GM12878 (cell line): Measurements from ENCODE around the gene COQ7. TPM values are rescaled to one million over a fixed set of nuclear protein-coding genes. Genes with fewer than 3 reads are reported as not detected.

Experiments
- ATAC-seq: fragments of 200-7000 bp; cut with Tn5 transposase; 3 replicates; pipeline ENCODE4 v1.9.1; 2020; ENCODE audit warnings: mild to moderate bottlenecking, moderate library complexity
- BruUV-seq: library from RNA; stranded (reverse); fragments of 400-500 nt; replicated peaks from 2 replicates; lab custom pipeline; 2021; lab: Mats Ljungman, UMichigan
- CTCF ChIA-PET: fragments of 300-600 bp; sonication (Branson Sonifier 250); formaldehyde crosslinking; extraction: SDS; loops from one replicate; lab custom pipeline; 2021; ENCODE audit warnings: inconsistent platforms; lab: Yijun Ruan, JAX
- POLR2A ChIA-PET: fragments of 350-600 bp; formaldehyde crosslinking; extraction: SDS; loops from one replicate; lab custom pipeline; 2021; ENCODE audit warnings: inconsistent platforms; lab: Charles Lee
- RAD21 ChIA-PET: fragments of 300-600 bp; sonication (Branson Sonifier 250); formaldehyde crosslinking; loops from one replicate; lab custom pipeline; 2023; ENCODE audit warnings: antibody characterized with exemption; ENCODE audit not compliant: unreplicated experiment; lab: Charles Lee
- SMC1A ChIA-PET: fragments of 300-600 bp; sonication (Branson Sonifier 250); formaldehyde crosslinking; loops from one replicate; lab custom pipeline; 2023; ENCODE audit not compliant: unreplicated experiment, uncharacterized antibody; lab: Charles Lee
- DNase-seq: peaks from one replicate; pipeline ENCODE4 v3.0.0-alpha.2; 2011; ENCODE audit warnings: low read depth, low spot score
- FAIRE-seq: peaks from 3 replicates; lab custom pipeline; 2011; peaks lifted over from hg19 to GRCh38; lab: Jason Lieb, UNC
- H2AFZ ChIP-seq: 2 replicates; pipeline ENCODE4 v1.6.0; 2011; ENCODE audit warnings: low read depth, low read length, control low read depth; ENCODE audit not compliant: control insufficient read depth
- H3K27ac ChIP-seq: 2 replicates; pipeline ENCODE4 v1.5.1; 2011; ENCODE audit warnings: control low read depth; ENCODE audit not compliant: control insufficient read depth, insufficient read depth
- H3K27me3 ChIP-seq, 2 experiments: replicated peaks in 1 of 2; 2 replicates each; pipeline versions ENCODE4 v1.6.0 to v1.6.1; 2011; ENCODE audit warnings: low read length in 1 of 2; ENCODE audit not compliant: control insufficient read depth in 2 of 2, insufficient read depth in 2 of 2
- H3K36me3 ChIP-seq, 2 experiments: 2 replicates each; pipeline ENCODE4 v1.5.1; 2011; ENCODE audit warnings: low read length in 1 of 2; ENCODE audit not compliant: control insufficient read depth in 2 of 2, insufficient read depth in 2 of 2
- H3K4me1 ChIP-seq: 2 replicates; pipeline ENCODE4 v1.6.1; 2011; ENCODE audit warnings: mild to moderate bottlenecking, low read length, moderate library complexity, mixed read lengths; ENCODE audit not compliant: control insufficient read depth, insufficient read depth
- H3K4me2 ChIP-seq: 2 replicates; pipeline ENCODE4 v1.6.0; 2011; ENCODE audit warnings: control low read depth; ENCODE audit not compliant: control insufficient read depth, insufficient read depth
- H3K4me3 ChIP-seq: fragments of 200-600 bp; sonication (generic); 2 replicates; pipeline ENCODE4 v1.5.1; 2016
- H3K79me2 ChIP-seq: 2 replicates; pipeline ENCODE4 v1.6.0; 2011; ENCODE audit warnings: low read length; ENCODE audit not compliant: control insufficient read depth, insufficient read depth
- H3K9ac ChIP-seq: 2 replicates; pipeline ENCODE4 v1.8.0; 2011; ENCODE audit warnings: low read length, control low read depth, mixed read lengths; ENCODE audit not compliant: control insufficient read depth, insufficient read depth
- H3K9me3 ChIP-seq: replicated peaks from 3 replicates; pipeline ENCODE4 v1.5.1; 2011; ENCODE audit warnings: mild to moderate bottlenecking, low read length; ENCODE audit not compliant: control insufficient read depth, insufficient read depth
- H4K20me1 ChIP-seq: 2 replicates; pipeline ENCODE4 v1.6.0; 2011; ENCODE audit not compliant: control insufficient read depth, insufficient read depth
- CHD2 ChIP-seq: IDR thresholded peaks from 2 replicates; pipeline ENCODE4 v1.6.1; 2011; ENCODE audit warnings: low read depth, low read length, improper control_type of control experiment, borderline replicate concordance
- EED ChIP-seq: sonication (generic); IDR thresholded peaks from 2 replicates; pipeline ENCODE4 v1.6.1; 2016; ENCODE audit warnings: antibody characterized with exemption, low read depth
- ESRRA ChIP-seq: IDR thresholded peaks from 2 replicates; pipeline ENCODE4 v1.6.1; 2012; ENCODE audit warnings: mild to moderate bottlenecking, low read length, improper control_type of control experiment
- HCFC1 ChIP-seq: fragments of 150-350 bp; IDR thresholded peaks from 2 replicates; pipeline ENCODE4 v1.6.1; 2014; ENCODE audit warnings: low read length
- HDAC6 ChIP-seq: fragments of 200-600 bp; sonication (generic); IDR thresholded peaks from one replicate; pipeline ENCODE4 v1.8.0; 2017; ENCODE audit warnings: antibody characterized with exemption; ENCODE audit not compliant: unreplicated experiment
- IKZF1 ChIP-seq: fragments of 450-650 bp; conservative IDR thresholded peaks from 2 replicates; pipeline ENCODE4 v1.6.1; 2017; ENCODE audit warnings: antibody characterized with exemption, mild to moderate bottlenecking
- IKZF2 ChIP-seq, 2 experiments: fragments of 450-650 bp; IDR thresholded peaks; 2 replicates each; pipeline ENCODE4 v1.6.1; 2017; ENCODE audit warnings: mild to moderate bottlenecking in 2 of 2, moderate library complexity in 2 of 2
- LARP7 ChIP-seq: fragments of 450-650 bp; IDR thresholded peaks from 2 replicates; pipeline ENCODE4 v1.6.1; 2017; ENCODE audit warnings: mild to moderate bottlenecking
- MXI1 ChIP-seq: fragments of 150-350 bp; IDR thresholded peaks from 2 replicates; pipeline ENCODE4 v1.6.1; 2011; ENCODE audit warnings: low read depth, mild to moderate bottlenecking, inconsistent platforms, low read length, improper control_type of control experiment
- MYC ChIP-seq: IDR thresholded peaks from 2 replicates; pipeline ENCODE4 v1.6.1; 2011; ENCODE audit warnings: mild to moderate bottlenecking, low read length, moderate library complexity, inconsistent platforms; ENCODE audit not compliant: insufficient read depth, insufficient replicate concordance, insufficient read length, severe bottlenecking
- NRF1 ChIP-seq: conservative IDR thresholded peaks from 2 replicates; pipeline ENCODE4 v1.6.1; 2011; ENCODE audit warnings: mild to moderate bottlenecking, low read depth, low read length, improper control_type of control experiment
- POLR2A ChIP-seq: IDR thresholded peaks from 2 replicates; pipeline ENCODE4 v1.6.1; 2011; ENCODE audit warnings: low read depth, mild to moderate bottlenecking, low read length
- RELA ChIP-seq: fragments of 450-650 bp; IDR thresholded peaks from 2 replicates; pipeline ENCODE4 v1.8.0; 2014; ENCODE audit warnings: borderline replicate concordance; ENCODE audit not compliant: partially characterized antibody
- RUNX3 ChIP-seq: IDR thresholded peaks from 2 replicates; pipeline ENCODE4 v1.6.1; 2012; ENCODE audit warnings: low read length, inconsistent platforms
- SMARCA5 ChIP-seq: fragments of 450-650 bp; IDR thresholded peaks from 2 replicates; pipeline ENCODE4 v1.6.1; 2017; ENCODE audit warnings: mild to moderate bottlenecking
- TAF1 ChIP-seq: IDR thresholded peaks from 2 replicates; pipeline ENCODE4 v1.6.1; 2011; ENCODE audit warnings: mild to moderate bottlenecking, low read depth, low read length, borderline replicate concordance
- TBL1XR1 ChIP-seq: IDR thresholded peaks from 2 replicates; pipeline ENCODE4 v1.6.1; 2012; ENCODE audit warnings: low read depth, low read length, improper control_type of control experiment
- YY1 ChIP-seq: IDR thresholded peaks from 2 replicates; pipeline ENCODE4 v1.6.1; 2011; ENCODE audit warnings: low read depth, mild to moderate bottlenecking, low read length
- ZNF217 ChIP-seq: fragments of 450-650 bp; IDR thresholded peaks from 2 replicates; pipeline ENCODE4 v1.6.1; 2017; ENCODE audit warnings: antibody characterized with exemption, mild to moderate bottlenecking
- ZSCAN29 ChIP-seq: fragments of 450-650 bp; IDR thresholded peaks from 2 replicates; pipeline ENCODE4 v1.6.1; 2017; ENCODE audit warnings: mild to moderate bottlenecking, moderate library complexity
- WGBS: methylation state at CpG from one replicate; pipeline ENCODE4 v1.1.6; 2016; ENCODE audit warnings: low lambda C conversion rate; ENCODE audit not compliant: insufficient replicate concordance, insufficient coverage; ENCODE audit errors: missing lambda C conversion rate; 5-methylcytosine and 5-hydroxymethylcytosine counted together
- in situ Hi-C: fragments of 300-500 bp; cut with MboI; formaldehyde crosslinking; loops from 9 replicates; pipeline ENCODE4 v1.14.3; 2018; ENCODE audit warnings: mixed read lengths
- intact Hi-C: fragments of 100-400 bp; cut with micrococcal nuclease; formaldehyde crosslinking; loops from one replicate; pipeline ENCODE4 v1.14.2; 2022; ENCODE audit not compliant: unreplicated experiment
- polyA plus RNA-seq, 11 experiments: library from polyadenylated mRNA; depleted of rRNA in 4 of 11; unstranded in 6 of 11; stranded (reverse) in 5 of 11; fragments of >200 nt; fragmentation: Nextera tagmentation in 4 of 11; fragmentation: Illumina TruSeq in 1 of 11; extraction: Ambion mirVana in 4 of 11; extraction: Trizol in 1 of 11; gene quantifications; 1 replicate in 1 of 11; 2 replicates in 10 of 11; pipeline versions ENCODE4 v1.2.1 to v1.2.3, GENCODE V29; 2011 to 2016; ENCODE audit warnings: inconsistent platforms in 2 of 11, missing spikeins in 2 of 11, low read depth in 1 of 11
- total RNA-seq, 4 experiments: library from RNA; depleted of rRNA in 3 of 4; stranded (reverse); fragments of >200 nt in 3 of 4; fragmentation: Illumina TruSeq in 1 of 4; extraction: Trizol in 1 of 4; gene quantifications; 2 replicates each; pipeline versions ENCODE4 v1.2.1 to v1.2.3, GENCODE V29; 2013 to 2021
- TF ChIP-seq, protein P1 (sequence below): IDR thresholded peaks from 2 replicates; pipeline ENCODE4 v1.6.1; 2011; ENCODE audit warnings: low read depth, mild to moderate bottlenecking, low read length, moderate library complexity, borderline replicate concordance; ENCODE audit errors: extremely low read depth
- TF ChIP-seq, protein P2 (sequence below): fragments of 450-650 bp; IDR thresholded peaks from 2 replicates; pipeline ENCODE4 v1.6.1; 2017; ENCODE audit warnings: antibody characterized with exemption, mild to moderate bottlenecking, moderate library complexity

Gene COQ7
- total and polyA plus RNA-seq, 10 of the 15 experiments (the other 5 are each of a cell fraction or from before 2014, with no cell fraction given), result 3.2 to 21.9 (median 13.0) TPM

DNA sequence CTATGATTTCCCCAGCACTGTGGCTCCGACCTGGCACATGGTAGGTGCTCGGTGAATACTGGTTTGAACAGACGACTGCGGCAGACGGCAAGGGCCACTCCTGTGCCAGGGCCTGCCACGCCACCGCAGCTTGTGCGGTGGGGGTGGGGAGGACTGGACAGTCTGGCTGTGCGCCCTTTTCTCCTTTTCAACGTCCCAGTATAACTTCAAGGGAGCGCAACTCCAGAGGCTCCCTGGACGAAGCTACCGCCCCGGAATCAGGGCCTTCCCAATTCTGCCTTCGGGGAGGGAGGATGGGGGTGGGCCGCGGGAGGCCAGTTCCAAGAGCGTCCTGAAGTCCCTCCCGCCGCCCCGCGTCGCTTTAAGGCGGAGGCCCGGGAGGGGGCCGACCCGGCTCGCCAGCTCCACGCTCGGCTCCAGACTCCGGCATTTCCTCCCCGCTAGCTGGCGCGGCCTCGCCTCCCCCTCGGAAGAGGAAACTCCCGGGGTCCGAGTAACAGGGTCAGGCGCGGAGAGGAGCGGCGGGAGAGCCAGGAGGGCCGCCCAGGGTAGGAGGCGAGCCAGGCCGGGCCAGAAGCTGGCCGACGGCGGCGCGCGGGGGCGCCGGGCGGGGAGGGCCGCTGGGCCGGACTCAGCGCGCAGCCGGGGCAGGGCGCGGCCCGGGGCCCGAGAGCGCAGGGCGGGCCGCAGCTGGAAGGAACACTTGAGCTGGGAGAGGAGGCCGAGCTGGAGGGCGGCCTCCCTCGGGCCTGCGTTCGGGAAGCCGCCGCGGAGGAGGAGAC lies 46.4 kb downstream of the COQ7 start, which contains the start of gene ITPRIPL2:
Gene ITPRIPL2 (plus strand): TSS at position 388 of the 782 bp plus-strand sequence. CDS start 498 bp downstream, outside the sequence.
- peak within 1 kb of the TSS; percentile 92 for H3K4me2 ChIP-seq
- no peaks in the 10 kb centered on the region; a peak in 1 of 4 replicates for H3K36me3 ChIP-seq
- no peaks in the 10 kb centered on the region for H4K20me1 ChIP-seq
- H3K9me3 ChIP-seq, result no peaks in the 10 kb centered on the region
- SMC1A ChIA-PET, result interaction anchor here (0.8 to 3.8 kb wide), 2 partner anchors 13 to 19 kb away, joined by 3 to 13 read pairs; no protein-coding TSS in a partner anchor
- ATAC-seq (peak; percentile 64), FAIRE-seq (no peak), DNase-seq (no peak)
- H3K9ac ChIP-seq, result peak within 1 kb of the TSS; percentile 76
- peak within 1 kb of the TSS; percentile 61 for H3K27ac ChIP-seq
- peak within 1 kb of the TSS; percentile 77 for H3K4me3 ChIP-seq
- no TSS peak for BruUV-seq
- POLR2A ChIA-PET, result interaction anchor here (0.6 kb wide), 1 partner anchor 11 kb away, joined by 4 read pairs; no protein-coding TSS in a partner anchor
- WGBS, result 9% methylated on average over 63 of the region's 74 CpGs
- H3K4me1 ChIP-seq, result peaks cover 31% of the 10 kb centered on the region
- no peaks in the 10 kb centered on the region for H3K27me3 ChIP-seq
- intact Hi-C loops, result loop anchor here (2.0 kb wide), 1 partner anchor 17 kb away; no protein-coding TSS in a partner anchor
- H3K79me2 ChIP-seq, result peaks cover 3% of the 10 kb centered on the region; the same call in 1 of the 2 replicates
- RAD21 ChIA-PET, result no interaction called here
- CTCF ChIA-PET, result interaction anchor here (0.7 kb wide), 1 partner anchor 19 kb away, joined by 3 read pairs; no protein-coding TSS in a partner anchor
- in situ Hi-C loops, result no loop called here
- H2AFZ ChIP-seq, result peak within 1 kb of the TSS; percentile 80
- TF ChIP-seq MXI1 (peak; percentile 18; the same call in 1 of the 2 replicates), TAF1 (0 out of 2 replicates have a peak, but pooled peaks have one; percentile 27), NRF1 (no peak), RELA (no peak), TBL1XR1 (no peak), HCFC1 (no peak), EED (0 out of 2 replicates have a peak, but pooled peaks have one; percentile 25), ZSCAN29 (0 out of 2 replicates have a peak, but pooled peaks have one; percentile 19), MYC (no peak), IKZF1 (peak; percentile 71), IKZF2 (IDR thresholded peaks at IDR 0.05) (no peak; a peak in 2 of 4 replicates), YY1 (0 out of 2 replicates have a peak, but pooled peaks have one; percentile 16), ESRRA (no peak), SMARCA5 (peak; percentile 68; the same call in 1 of the 2 replicates), POLR2A (peak; percentile 72), ZNF217 (0 out of 2 replicates have a peak, but pooled peaks have one; percentile 40), RUNX3 (0 out of 2 replicates have a peak, but pooled peaks have one; percentile 24), CHD2 (peak; percentile 13; the same call in 1 of the 2 replicates), HDAC6 (peak; percentile 35), LARP7 (peak; percentile 84)
- TF ChIP-seq, protein P1, sequence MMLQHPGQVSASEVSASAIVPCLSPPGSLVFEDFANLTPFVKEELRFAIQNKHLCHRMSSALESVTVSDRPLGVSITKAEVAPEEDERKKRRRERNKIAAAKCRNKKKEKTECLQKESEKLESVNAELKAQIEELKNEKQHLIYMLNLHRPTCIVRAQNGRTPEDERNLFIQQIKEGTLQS, result no peak
- TF ChIP-seq, protein P2, sequence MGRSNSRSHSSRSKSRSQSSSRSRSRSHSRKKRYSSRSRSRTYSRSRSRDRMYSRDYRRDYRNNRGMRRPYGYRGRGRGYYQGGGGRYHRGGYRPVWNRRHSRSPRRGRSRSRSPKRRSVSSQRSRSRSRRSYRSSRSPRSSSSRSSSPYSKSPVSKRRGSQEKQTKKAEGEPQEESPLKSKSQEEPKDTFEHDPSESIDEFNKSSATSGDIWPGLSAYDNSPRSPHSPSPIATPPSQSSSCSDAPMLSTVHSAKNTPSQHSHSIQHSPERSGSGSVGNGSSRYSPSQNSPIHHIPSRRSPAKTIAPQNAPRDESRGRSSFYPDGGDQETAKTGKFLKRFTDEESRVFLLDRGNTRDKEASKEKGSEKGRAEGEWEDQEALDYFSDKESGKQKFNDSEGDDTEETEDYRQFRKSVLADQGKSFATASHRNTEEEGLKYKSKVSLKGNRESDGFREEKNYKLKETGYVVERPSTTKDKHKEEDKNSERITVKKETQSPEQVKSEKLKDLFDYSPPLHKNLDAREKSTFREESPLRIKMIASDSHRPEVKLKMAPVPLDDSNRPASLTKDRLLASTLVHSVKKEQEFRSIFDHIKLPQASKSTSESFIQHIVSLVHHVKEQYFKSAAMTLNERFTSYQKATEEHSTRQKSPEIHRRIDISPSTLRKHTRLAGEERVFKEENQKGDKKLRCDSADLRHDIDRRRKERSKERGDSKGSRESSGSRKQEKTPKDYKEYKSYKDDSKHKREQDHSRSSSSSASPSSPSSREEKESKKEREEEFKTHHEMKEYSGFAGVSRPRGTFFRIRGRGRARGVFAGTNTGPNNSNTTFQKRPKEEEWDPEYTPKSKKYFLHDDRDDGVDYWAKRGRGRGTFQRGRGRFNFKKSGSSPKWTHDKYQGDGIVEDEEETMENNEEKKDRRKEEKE, result no peak
